Stromal cell of bone marrow (primary cell): ENCODE data around the gene GJA9.

Experiments used
- DNase-seq: peaks from one replicate; pipeline ENCODE4 v3.0.0-alpha.2; 2012; ENCODE audit warnings: low read depth

GJA9 gene

GRCh38 chr1:38831731-38832369, 49.5 kb downstream of the GJA9 start:
- no peak for DNase-seq

GRCh38 chr1:38829368-38829767, 52.0 kb downstream of the GJA9 start:
- DNase-seq: no peak

GRCh38 chr1:38827318-38827717, 54.1 kb downstream of the GJA9 start:
- DNase-seq: no peak

- no peak for DNase-seq
These were observed 54.5 kb downstream of the GJA9 start for GRCh38 chr1:38826886-38827285.

- no peak for DNase-seq
These were observed 55.1 kb downstream of the GJA9 start for GRCh38 chr1:38826262-38826661.
